ENCODE measurements around the gene NT5C.

The NT5C gene

GRCh38 chr17:75108193-75108592 lies 23.3 kb downstream of the NT5C start:
- DNase-seq (ENCODE audit: low spot score in 2 of 2) (no peak), ATAC-seq (replicated peaks; ENCODE audit: extremely low read depth, poor library complexity, severe bottlenecking) (no peak)
- Mint-ChIP-seq H3K27me3 (no peaks in the 10 kb centered on the region), H3K4me1 (peaks cover 20% of the 10 kb centered on the region), H3K9me3 (no peaks in the 10 kb centered on the region), H3K27ac (ENCODE audit: low read depth) (no peak overlapping the region), H3K4me3 (peak overlapping the region; percentile 77), H3K36me3 (ENCODE audit: insufficient read depth) (peaks cover 2% of the 10 kb centered on the region)

DNA sequence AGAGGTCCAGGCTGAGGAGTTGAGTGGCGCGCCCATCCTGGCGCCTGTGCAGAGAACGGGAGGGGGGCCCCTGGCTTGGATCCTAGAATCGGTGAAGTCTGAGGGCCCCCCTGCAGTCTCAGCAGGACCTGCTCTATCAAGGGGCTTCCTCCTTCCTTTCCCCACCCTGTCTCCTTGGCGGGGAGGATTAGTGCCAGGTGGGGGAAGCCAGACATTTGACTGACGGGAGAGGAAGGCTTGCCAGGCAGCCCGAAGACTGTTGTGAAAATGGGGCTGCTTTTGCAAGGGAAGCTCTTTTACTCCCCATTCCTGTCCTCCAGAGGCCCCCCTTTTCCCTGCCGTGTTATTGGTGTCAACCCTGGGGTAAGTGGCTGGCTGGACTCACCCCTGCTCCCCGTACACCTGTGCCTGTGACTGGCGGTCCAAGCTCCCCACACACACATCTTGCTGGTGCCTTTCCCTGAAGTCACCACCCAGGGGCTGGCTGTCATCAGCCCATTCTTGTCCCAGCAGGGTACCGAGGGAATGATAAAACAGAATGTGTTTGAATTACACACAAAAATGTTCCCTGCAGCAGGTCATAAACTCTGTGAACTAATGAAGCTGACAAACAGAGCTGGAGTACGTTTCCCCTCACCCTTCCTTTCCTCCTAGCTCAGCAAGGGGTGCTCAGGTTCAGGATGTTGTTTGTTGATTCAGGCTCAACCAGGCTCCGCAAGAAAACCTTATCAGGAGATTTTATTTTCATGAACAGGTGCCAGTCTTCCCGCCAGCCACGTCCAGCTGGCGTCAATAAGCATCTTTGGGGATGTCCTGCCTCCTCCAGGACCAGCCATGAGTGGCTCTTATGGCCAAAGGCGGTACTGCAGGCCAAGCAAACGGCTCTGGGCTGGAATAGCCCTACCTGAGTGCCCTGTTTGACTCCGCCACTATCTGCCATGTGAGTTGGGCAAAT lies 26.1 kb downstream of the NT5C start:
- no peak overlapping the region for H3K4me3 Mint-ChIP-seq
- DNase-seq (ENCODE audit: low spot score in 2 of 2): no peak
- H3K36me3 Mint-ChIP-seq (ENCODE audit: insufficient read depth): no peaks in the 10 kb centered on the region
- no peaks in the 10 kb centered on the region for H3K9me3 Mint-ChIP-seq
- H3K27me3 Mint-ChIP-seq: no peaks in the 10 kb centered on the region
- H3K4me1 Mint-ChIP-seq: peaks cover 8% of the 10 kb centered on the region
- ATAC-seq (replicated peaks; ENCODE audit: extremely low read depth, poor library complexity, severe bottlenecking): no peak
- no peak overlapping the region for H3K27ac Mint-ChIP-seq (ENCODE audit: low read depth)

DNA sequence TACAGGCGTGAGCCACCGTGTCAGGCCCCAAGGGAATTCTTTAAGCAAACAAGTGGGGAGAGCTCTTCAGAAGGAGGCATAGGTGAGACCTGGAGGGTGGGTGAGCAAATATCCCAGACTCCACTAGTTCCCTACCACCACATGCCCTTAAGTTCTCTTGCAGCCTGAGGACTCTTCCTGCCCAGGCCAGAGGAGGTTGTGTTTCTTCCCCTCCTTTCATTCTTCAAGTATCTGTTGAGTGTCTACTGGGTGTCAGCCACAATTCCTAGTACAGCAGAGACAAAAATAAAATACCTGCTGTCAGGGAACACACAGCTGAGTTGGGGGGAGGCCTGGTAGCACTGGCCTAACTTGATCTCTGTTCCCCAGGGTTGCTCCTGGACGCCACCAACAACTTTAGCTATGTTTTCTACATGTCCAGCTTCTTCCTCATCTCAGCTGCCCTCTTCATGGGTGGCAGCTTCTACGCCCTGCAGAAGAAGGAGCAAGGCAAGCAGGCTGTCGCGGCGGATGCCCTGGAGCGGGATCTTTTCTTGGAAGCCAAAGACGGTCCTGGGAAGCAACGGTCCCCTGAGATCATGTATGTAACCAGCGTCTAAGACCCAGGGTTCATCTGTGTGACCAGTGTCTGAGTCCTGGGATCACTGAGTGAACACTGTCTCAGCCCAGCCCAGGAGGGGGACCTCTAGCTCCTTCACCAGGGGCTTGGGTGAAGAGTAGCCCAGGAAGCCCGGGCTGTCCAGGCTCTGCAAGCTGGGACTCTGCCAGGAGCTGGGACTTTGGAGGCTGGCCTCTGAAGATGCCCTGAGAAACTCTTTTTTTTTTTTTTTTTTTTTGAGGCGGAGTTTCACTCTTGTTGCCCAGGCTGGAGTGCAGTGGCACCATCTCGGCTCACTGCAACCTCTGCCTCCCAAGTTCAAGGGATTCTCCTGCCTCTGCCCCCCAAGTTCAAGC lies 27.7 kb downstream of the NT5C start:
- no peak overlapping the region for H3K27ac Mint-ChIP-seq (ENCODE audit: low read depth)
- no peaks in the 10 kb centered on the region for H3K36me3 Mint-ChIP-seq (ENCODE audit: insufficient read depth)

GRCh38 chr17:75102385-75102821 lies 29.1 kb downstream of the NT5C start:
- H3K4me1 Mint-ChIP-seq: no peaks in the 10 kb centered on the region
- no peak overlapping the region for H3K27ac Mint-ChIP-seq (ENCODE audit: low read depth)
- H3K27me3 Mint-ChIP-seq: no peaks in the 10 kb centered on the region
- ATAC-seq (replicated peaks; ENCODE audit: extremely low read depth, poor library complexity, severe bottlenecking) (no peak), DNase-seq (ENCODE audit: low spot score in 2 of 2) (no peak)
- no peaks in the 10 kb centered on the region for H3K9me3 Mint-ChIP-seq
- H3K36me3 Mint-ChIP-seq (ENCODE audit: insufficient read depth): no peaks in the 10 kb centered on the region
- no peak overlapping the region for H3K4me3 Mint-ChIP-seq

More for the DNA sequence above, 27.7 kb downstream of the NT5C start:
- ATAC-seq (replicated peaks; ENCODE audit: extremely low read depth, poor library complexity, severe bottlenecking): no peak
- DNase-seq (ENCODE audit: low spot score in 2 of 2): no peak
- Mint-ChIP-seq H3K27me3 (no peaks in the 10 kb centered on the region), H3K4me3 (no peak overlapping the region), H3K4me1 (peaks cover 1% of the 10 kb centered on the region), H3K9me3 (no peaks in the 10 kb centered on the region)

GRCh38 chr17:75099881-75100595 lies 31.5 kb downstream of the NT5C start:
- H3K27ac Mint-ChIP-seq (ENCODE audit: low read depth): no peak overlapping the region
- no peaks in the 10 kb centered on the region for H3K4me1 Mint-ChIP-seq
- ATAC-seq (replicated peaks; ENCODE audit: extremely low read depth, poor library complexity, severe bottlenecking) (no peak), DNase-seq (ENCODE audit: low spot score in 2 of 2) (no peak)
- H3K4me3 Mint-ChIP-seq: no peak overlapping the region
- H3K36me3 Mint-ChIP-seq (ENCODE audit: insufficient read depth): no peaks in the 10 kb centered on the region
- no peaks in the 10 kb centered on the region for H3K27me3 Mint-ChIP-seq
- H3K9me3 Mint-ChIP-seq: no peaks in the 10 kb centered on the region

GRCh38 chr17:75098861-75099260 lies 32.7 kb downstream of the NT5C start:
- Mint-ChIP-seq H3K4me3 (no peak overlapping the region), H3K36me3 (ENCODE audit: insufficient read depth) (peaks cover 2% of the 10 kb centered on the region), H3K27me3 (no peaks in the 10 kb centered on the region), H3K27ac (ENCODE audit: low read depth) (no peak overlapping the region), H3K9me3 (no peaks in the 10 kb centered on the region), H3K4me1 (no peaks in the 10 kb centered on the region)
- no peak for ATAC-seq (replicated peaks; ENCODE audit: extremely low read depth, poor library complexity, severe bottlenecking)
- DNase-seq (ENCODE audit: low spot score in 2 of 2): no peak

DNA sequence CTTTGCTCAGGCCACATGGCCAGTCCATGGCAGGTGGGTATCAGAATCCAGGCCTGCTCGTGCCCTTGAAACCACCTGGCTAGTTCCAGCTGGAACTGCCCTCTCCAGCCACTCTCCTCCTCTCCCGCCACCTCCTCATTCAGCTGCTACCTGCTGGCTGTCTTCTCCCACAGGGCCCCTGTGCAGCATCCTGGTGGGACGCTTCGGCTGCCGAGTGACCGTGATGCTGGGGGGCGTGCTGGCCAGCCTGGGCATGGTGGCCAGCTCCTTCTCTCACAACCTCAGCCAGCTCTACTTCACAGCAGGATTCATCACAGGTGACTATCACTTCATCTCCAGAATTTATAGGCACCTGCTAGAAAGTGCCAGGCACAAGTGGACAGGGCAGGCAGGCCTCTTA lies 33.7 kb downstream of the NT5C start:
- no peak for DNase-seq (ENCODE audit: low spot score in 2 of 2)

GRCh38 chr17:75096082-75096625 lies 35.4 kb downstream of the NT5C start:
- Mint-ChIP-seq H3K4me3 (no peak overlapping the region), H3K27ac (ENCODE audit: low read depth) (no peak overlapping the region), H3K36me3 (ENCODE audit: insufficient read depth) (peaks cover 2% of the 10 kb centered on the region), H3K4me1 (peaks cover 11% of the 10 kb centered on the region), H3K27me3 (no peaks in the 10 kb centered on the region), H3K9me3 (no peaks in the 10 kb centered on the region)
- DNase-seq (ENCODE audit: low spot score in 2 of 2) (no peak), ATAC-seq (replicated peaks; ENCODE audit: extremely low read depth, poor library complexity, severe bottlenecking) (no peak)

More for the DNA sequence above, 33.7 kb downstream of the NT5C start:
- ATAC-seq (replicated peaks; ENCODE audit: extremely low read depth, poor library complexity, severe bottlenecking): no peak
- Mint-ChIP-seq H3K4me1 (no peaks in the 10 kb centered on the region), H3K9me3 (no peaks in the 10 kb centered on the region), H3K27ac (ENCODE audit: low read depth) (no peak overlapping the region), H3K4me3 (no peak overlapping the region), H3K27me3 (no peaks in the 10 kb centered on the region), H3K36me3 (ENCODE audit: insufficient read depth) (peaks cover 2% of the 10 kb centered on the region)

DNA sequence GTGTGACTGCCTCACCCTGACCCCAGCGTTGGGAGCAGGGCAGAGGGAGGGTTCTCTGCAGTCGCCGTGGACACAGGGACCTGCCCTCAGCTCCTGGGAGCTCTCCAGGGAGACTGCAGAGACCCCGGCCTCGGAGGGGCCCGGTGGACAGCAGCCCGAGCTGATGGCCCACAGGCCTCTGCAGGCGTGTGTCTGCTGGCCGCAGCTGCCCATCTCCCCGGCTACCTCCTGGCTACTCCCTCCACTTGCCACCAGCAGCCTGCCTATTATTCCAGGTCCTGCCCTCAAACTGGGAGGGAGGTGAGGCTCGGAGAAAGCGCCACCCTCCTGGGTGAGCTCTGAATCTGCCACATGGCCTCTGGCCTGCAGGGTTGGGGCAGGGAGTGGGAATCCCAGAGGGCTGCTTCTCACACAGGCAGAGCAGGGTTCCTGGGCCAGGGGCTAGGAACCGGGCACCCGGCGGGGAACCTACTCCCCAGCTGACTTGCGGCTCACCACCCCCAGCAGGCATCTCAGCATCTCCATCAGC lies 36.6 kb downstream of the NT5C start:
- no peak overlapping the region for H3K4me3 Mint-ChIP-seq
- peaks cover 15% of the 10 kb centered on the region for H3K4me1 Mint-ChIP-seq
- H3K9me3 Mint-ChIP-seq: no peaks in the 10 kb centered on the region
- ATAC-seq (replicated peaks; ENCODE audit: extremely low read depth, poor library complexity, severe bottlenecking) (no peak), DNase-seq (ENCODE audit: low spot score in 2 of 2) (no peak)
- no peak overlapping the region for H3K27ac Mint-ChIP-seq (ENCODE audit: low read depth)
- H3K36me3 Mint-ChIP-seq (ENCODE audit: insufficient read depth): peaks cover 2% of the 10 kb centered on the region
- no peaks in the 10 kb centered on the region for H3K27me3 Mint-ChIP-seq

DNA sequence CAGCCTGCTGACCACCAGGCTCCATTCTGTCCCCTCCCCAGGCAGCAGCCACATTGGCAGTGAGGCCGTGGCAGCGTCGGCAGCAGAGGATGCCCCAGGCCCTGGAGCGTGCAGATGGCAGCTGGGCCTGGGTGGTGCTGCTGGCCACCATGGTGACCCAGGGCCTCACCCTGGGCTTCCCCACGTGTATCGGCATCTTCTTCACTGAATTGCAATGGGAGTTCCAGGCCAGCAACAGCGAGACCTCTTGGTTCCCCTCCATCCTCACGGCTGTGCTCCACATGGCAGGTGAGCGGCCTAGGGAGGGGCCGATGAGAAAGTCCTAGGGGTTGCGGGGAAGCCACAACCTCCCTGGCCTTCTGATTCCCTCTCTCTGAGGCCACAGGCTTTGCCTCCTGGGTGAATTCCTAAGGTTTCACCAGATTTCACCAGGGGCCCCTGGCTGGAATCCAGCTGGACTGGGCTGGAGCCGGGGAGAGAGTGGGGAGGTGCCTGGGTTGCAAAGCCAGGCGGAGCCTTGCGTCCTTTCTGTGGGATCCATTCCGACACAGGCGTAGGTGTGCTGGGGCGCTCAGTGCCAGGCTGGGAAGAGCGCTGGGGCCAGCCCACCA lies 37.9 kb downstream of the NT5C start:
- ATAC-seq (replicated peaks; ENCODE audit: extremely low read depth, poor library complexity, severe bottlenecking) (no peak), DNase-seq (ENCODE audit: low spot score in 2 of 2) (no peak)
- Mint-ChIP-seq H3K27me3 (no peaks in the 10 kb centered on the region), H3K36me3 (ENCODE audit: insufficient read depth) (peaks cover 2% of the 10 kb centered on the region), H3K4me1 (peaks cover 19% of the 10 kb centered on the region), H3K9me3 (no peaks in the 10 kb centered on the region), H3K27ac (ENCODE audit: low read depth) (no peak overlapping the region), H3K4me3 (no peak overlapping the region)

- Mint-ChIP-seq H3K27ac (ENCODE audit: low read depth) (no peak overlapping the region), H3K4me3 (no peak overlapping the region), H3K36me3 (ENCODE audit: insufficient read depth) (peaks cover 2% of the 10 kb centered on the region), H3K27me3 (no peaks in the 10 kb centered on the region), H3K9me3 (no peaks in the 10 kb centered on the region), H3K4me1 (peaks cover 19% of the 10 kb centered on the region)
- no peak for ATAC-seq (replicated peaks; ENCODE audit: extremely low read depth, poor library complexity, severe bottlenecking)
- DNase-seq (ENCODE audit: low spot score in 2 of 2): no peak
Observed at GRCh38 chr17:75091855-75092327, 39.7 kb downstream of the NT5C start.
